Ovary (tissue), 3 donors: ENCODE measurements around the gene RARA.

Source experiments
- EP300 ChIP-seq: sonication (generic); formaldehyde crosslinking; IDR thresholded peaks from one replicate; pipeline ENCODE4 v1.6.1; 2017; ENCODE audit warnings: antibody characterized with exemption
- POLR2A ChIP-seq: fragments of 450-650 bp; IDR thresholded peaks from one replicate; pipeline ENCODE4 v1.6.1; 2017; ENCODE audit warnings: antibody characterized with exemption, mild to moderate bottlenecking, moderate library complexity
- TF ChIP-seq, protein P1 (sequence below), 3 donors: fragments of 450-650 bp in 2 of 3; fragments of 200-600 bp in 1 of 3; IDR thresholded peaks; one replicate each; pipeline versions ENCODE4 v1.5.1 to v1.8.0; 2016 to 2022; ENCODE audit warnings: antibody characterized with exemption in 3 of 3, mild to moderate bottlenecking in 1 of 3
- donor health status: DM: no; HTN: no; CAD: no.

DNA sequence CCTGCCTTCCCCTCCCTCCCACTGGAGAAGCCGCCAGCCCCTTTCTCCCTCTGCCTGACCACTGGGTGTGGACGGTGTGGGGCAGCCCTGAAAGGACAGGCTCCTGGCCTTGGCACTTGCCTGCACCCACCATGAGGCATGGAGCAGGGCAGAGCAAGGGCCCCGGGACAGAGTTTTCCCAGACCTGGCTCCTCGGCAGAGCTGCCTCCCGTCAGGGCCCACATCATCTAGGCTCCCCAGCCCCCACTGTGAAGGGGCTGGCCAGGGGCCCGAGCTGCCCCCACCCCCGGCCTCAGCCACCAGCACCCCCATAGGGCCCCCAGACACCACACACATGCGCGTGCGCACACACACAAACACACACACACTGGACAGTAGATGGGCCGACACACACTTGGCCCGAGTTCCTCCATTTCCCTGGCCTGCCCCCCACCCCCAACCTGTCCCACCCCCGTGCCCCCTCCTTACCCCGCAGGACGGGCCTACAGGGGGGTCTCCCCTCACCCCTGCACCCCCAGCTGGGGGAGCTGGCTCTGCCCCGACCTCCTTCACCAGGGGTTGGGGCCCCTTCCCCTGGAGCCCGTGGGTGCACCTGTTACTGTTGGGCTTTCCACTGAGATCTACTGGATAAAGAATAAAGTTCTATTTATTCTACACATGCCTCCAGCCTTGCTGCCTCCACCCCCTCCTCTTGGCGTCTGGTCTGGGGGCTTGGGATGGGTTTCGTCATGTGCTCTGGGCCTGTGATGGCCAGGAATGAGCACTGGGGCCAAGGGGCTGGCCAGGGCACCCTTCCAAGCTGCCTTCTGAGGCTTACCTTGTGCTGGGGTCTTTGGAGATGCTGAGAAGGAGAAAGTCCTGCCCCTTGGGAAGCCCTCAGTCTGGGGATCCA, 48.3 kb downstream of the RARA start:
- TF ChIP-seq, protein P1, sequence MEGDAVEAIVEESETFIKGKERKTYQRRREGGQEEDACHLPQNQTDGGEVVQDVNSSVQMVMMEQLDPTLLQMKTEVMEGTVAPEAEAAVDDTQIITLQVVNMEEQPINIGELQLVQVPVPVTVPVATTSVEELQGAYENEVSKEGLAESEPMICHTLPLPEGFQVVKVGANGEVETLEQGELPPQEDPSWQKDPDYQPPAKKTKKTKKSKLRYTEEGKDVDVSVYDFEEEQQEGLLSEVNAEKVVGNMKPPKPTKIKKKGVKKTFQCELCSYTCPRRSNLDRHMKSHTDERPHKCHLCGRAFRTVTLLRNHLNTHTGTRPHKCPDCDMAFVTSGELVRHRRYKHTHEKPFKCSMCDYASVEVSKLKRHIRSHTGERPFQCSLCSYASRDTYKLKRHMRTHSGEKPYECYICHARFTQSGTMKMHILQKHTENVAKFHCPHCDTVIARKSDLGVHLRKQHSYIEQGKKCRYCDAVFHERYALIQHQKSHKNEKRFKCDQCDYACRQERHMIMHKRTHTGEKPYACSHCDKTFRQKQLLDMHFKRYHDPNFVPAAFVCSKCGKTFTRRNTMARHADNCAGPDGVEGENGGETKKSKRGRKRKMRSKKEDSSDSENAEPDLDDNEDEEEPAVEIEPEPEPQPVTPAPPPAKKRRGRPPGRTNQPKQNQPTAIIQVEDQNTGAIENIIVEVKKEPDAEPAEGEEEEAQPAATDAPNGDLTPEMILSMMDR (IDR thresholded peaks at IDR 0.05) = no peak
- TF ChIP-seq POLR2A = no peak
- no peak for TF ChIP-seq EP300
